Mesenchymal stem cell (in vitro differentiated cells and primary cell): ENCODE data around the gene MVB12B.

Source experiments
- DNase-seq: peaks from one replicate; pipeline ENCODE4 v3.0.0-alpha.2; 2013
- H2AFZ ChIP-seq: one replicate; pipeline ENCODE4 v1.6.1; 2013; ENCODE audit warnings: low read depth, mild to moderate bottlenecking, control low read depth, inconsistent platforms, low read length, moderate library complexity
- H2AK5ac ChIP-seq: 2 replicates; pipeline ENCODE4 v1.6.1; 2013; ENCODE audit warnings: low read length, moderate library complexity, mild to moderate bottlenecking, inconsistent platforms; ENCODE audit not compliant: severe bottlenecking
- H2BK120ac ChIP-seq: one replicate; pipeline ENCODE4 v1.6.1; 2013; ENCODE audit warnings: low read depth, mild to moderate bottlenecking, inconsistent platforms, low read length, moderate library complexity
- H2BK12ac ChIP-seq, 2 experiments: one replicate each; pipeline ENCODE4 v1.6.1; 2013; ENCODE audit warnings: inconsistent platforms in 2 of 2, low read length in 2 of 2, mild to moderate bottlenecking in 2 of 2, moderate library complexity in 2 of 2, control low read depth in 1 of 2
- H2BK15ac ChIP-seq: one replicate; pipeline ENCODE4 v1.6.1; 2013; ENCODE audit warnings: mild to moderate bottlenecking, low read depth, inconsistent platforms; ENCODE audit not compliant: poor library complexity, severe bottlenecking
- H2BK5ac ChIP-seq: 2 replicates; pipeline ENCODE4 v1.6.1; 2013; ENCODE audit warnings: low read depth, mild to moderate bottlenecking, low read length, control low read depth, inconsistent platforms; ENCODE audit not compliant: poor library complexity, severe bottlenecking
- H3K14ac ChIP-seq, 2 experiments: one replicate each; pipeline ENCODE4 v1.6.1; 2013; ENCODE audit warnings: inconsistent platforms in 2 of 2, low read length in 2 of 2, control low read depth in 1 of 2, mild to moderate bottlenecking in 1 of 2, moderate library complexity in 1 of 2
- H3K18ac ChIP-seq, 2 experiments: one replicate each; pipeline ENCODE4 v1.6.1; 2013; ENCODE audit warnings: inconsistent platforms in 2 of 2, low read length in 2 of 2, control low read depth in 1 of 2, low read depth in 1 of 2, mild to moderate bottlenecking in 1 of 2
- H3K23ac ChIP-seq, 2 experiments: one replicate each; pipeline ENCODE4 v1.6.1; 2013; ENCODE audit warnings: inconsistent platforms in 2 of 2, low read length in 2 of 2, mild to moderate bottlenecking in 2 of 2, moderate library complexity in 2 of 2, control low read depth in 1 of 2
- H3K27ac ChIP-seq: 2 replicates; pipeline ENCODE4 v1.5.1; 2013; ENCODE audit warnings: mild to moderate bottlenecking, moderate library complexity, low read length, control low read depth, inconsistent platforms; ENCODE audit not compliant: poor library complexity, severe bottlenecking
- H3K27me3 ChIP-seq, 2 experiments: 2 replicates each; pipeline versions ENCODE4 v1.6.1 to v1.7.0; 2013; ENCODE audit warnings: low read length in 2 of 2, mild to moderate bottlenecking in 2 of 2, moderate library complexity in 2 of 2, control low read depth in 1 of 2, inconsistent platforms in 1 of 2; ENCODE audit not compliant: control insufficient read depth in 1 of 2, insufficient read depth in 1 of 2
- H3K36me3 ChIP-seq, 2 experiments: 2 replicates each; pipeline versions ENCODE4 v1.6.1 to v1.7.0; 2013; ENCODE audit warnings: low read length in 2 of 2, control low read depth in 1 of 2, inconsistent platforms in 1 of 2, low read depth in 1 of 2, mild to moderate bottlenecking in 1 of 2; ENCODE audit not compliant: insufficient read depth in 2 of 2, control insufficient read depth in 1 of 2
- H3K4ac ChIP-seq, 2 experiments: one replicate each; pipeline ENCODE4 v1.6.1; 2013; ENCODE audit warnings: inconsistent platforms in 2 of 2, low read length in 2 of 2, mild to moderate bottlenecking in 2 of 2, moderate library complexity in 2 of 2, control low read depth in 1 of 2, low read depth in 1 of 2
- H3K4me1 ChIP-seq: 2 replicates; pipeline ENCODE4 v1.6.1; 2013; ENCODE audit warnings: low read depth, low read length, control low read depth; ENCODE audit not compliant: control insufficient read depth, insufficient read depth
- H3K4me2 ChIP-seq: 2 replicates; pipeline ENCODE4 v1.6.1; 2013; ENCODE audit warnings: low read length, mild to moderate bottlenecking, inconsistent platforms; ENCODE audit not compliant: poor library complexity, severe bottlenecking
- H3K4me3 ChIP-seq, 2 experiments: 2 replicates each; pipeline versions ENCODE4 v1.5.1 to v1.7.0; 2013; ENCODE audit warnings: low read length in 2 of 2, mild to moderate bottlenecking in 2 of 2, control low read depth in 1 of 2, low read depth in 1 of 2; ENCODE audit not compliant: insufficient read depth in 1 of 2
- H3K79me1 ChIP-seq: replicated peaks from 2 replicates; pipeline ENCODE4 v1.6.1; 2013; ENCODE audit warnings: mild to moderate bottlenecking, control low read depth, low read length, inconsistent platforms; ENCODE audit not compliant: poor library complexity, severe bottlenecking
- H3K9ac ChIP-seq: 2 replicates; pipeline ENCODE4 v1.7.0; 2013; ENCODE audit warnings: mild to moderate bottlenecking, low read length, moderate library complexity
- H3K9me3 ChIP-seq: 2 replicates; pipeline ENCODE4 v1.7.0; 2013; ENCODE audit warnings: mild to moderate bottlenecking, low read length; ENCODE audit not compliant: control insufficient read depth
- H4K8ac ChIP-seq: one replicate; pipeline ENCODE4 v1.6.1; 2013; ENCODE audit warnings: inconsistent platforms, mild to moderate bottlenecking, low read length, moderate library complexity
- H4K91ac ChIP-seq: one replicate; pipeline ENCODE4 v1.6.1; 2013; ENCODE audit warnings: mild to moderate bottlenecking, low read length, inconsistent platforms
- WGBS: methylation state at CpG from one replicate; pipeline ENCODE4 v1.1.7; 2013; ENCODE audit warnings: mixed read lengths; 5-methylcytosine and 5-hydroxymethylcytosine counted together

The MVB12B gene

GRCh38 chr9:126329476-126330275 lies 3.0 kb downstream of the MVB12B start:
- no peak overlapping the region for H3K14ac ChIP-seq
- no peak overlapping the region for H3K4me2 ChIP-seq
- no peak overlapping the region for H2BK120ac ChIP-seq
- H3K9me3 ChIP-seq, result peaks cover 2% of the 10 kb centered on the region
- H2BK12ac ChIP-seq, result no peak overlapping the region
- H2AFZ ChIP-seq, result no peak overlapping the region
- no peak overlapping the region for H4K91ac ChIP-seq
- peaks cover 14% of the 10 kb centered on the region for H3K4me1 ChIP-seq
- WGBS, result 92% methylated on average over 10 of the region's 10 CpGs
- no peaks in the 10 kb centered on the region for H3K36me3 ChIP-seq
- no peak overlapping the region for H2AK5ac ChIP-seq
- no peak overlapping the region for H3K4me3 ChIP-seq
- H3K23ac ChIP-seq, result no peak overlapping the region
- H2BK5ac ChIP-seq, result no peak overlapping the region
- H3K27me3 ChIP-seq, result no peaks in the 10 kb centered on the region
- no peak overlapping the region for H3K9ac ChIP-seq
- H3K79me1 ChIP-seq, result peaks cover 29% of the 10 kb centered on the region
- no peak overlapping the region for H4K8ac ChIP-seq
- H3K18ac ChIP-seq, result no peak overlapping the region
- no peak for DNase-seq
- H2BK15ac ChIP-seq, result no peak overlapping the region
- no peak overlapping the region for H3K4ac ChIP-seq
- no peak overlapping the region for H3K27ac ChIP-seq

DNA sequence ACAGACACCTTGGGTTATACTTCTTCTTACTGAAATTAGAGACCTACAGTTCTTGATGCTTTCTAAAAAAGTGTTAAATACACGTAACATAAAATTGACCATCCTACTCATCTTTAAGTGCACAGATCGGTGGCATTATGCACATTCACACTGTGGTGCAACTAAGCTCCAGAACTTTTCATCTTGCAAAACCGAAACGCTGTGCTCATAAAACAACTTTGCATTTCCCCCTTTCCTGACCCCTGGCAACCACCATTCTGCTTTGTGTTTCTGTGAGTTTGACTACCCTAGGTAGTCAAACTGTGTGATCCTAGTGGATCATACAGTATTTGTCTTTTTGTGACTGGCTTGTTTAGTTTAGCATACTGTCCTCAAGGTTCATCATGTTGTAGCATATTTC lies 3.9 kb downstream of the MVB12B start:
- Histone ChIP-seq H3K4ac (no peak overlapping the region), H2AFZ (no peak overlapping the region), H3K14ac (no peak overlapping the region)

DNA sequence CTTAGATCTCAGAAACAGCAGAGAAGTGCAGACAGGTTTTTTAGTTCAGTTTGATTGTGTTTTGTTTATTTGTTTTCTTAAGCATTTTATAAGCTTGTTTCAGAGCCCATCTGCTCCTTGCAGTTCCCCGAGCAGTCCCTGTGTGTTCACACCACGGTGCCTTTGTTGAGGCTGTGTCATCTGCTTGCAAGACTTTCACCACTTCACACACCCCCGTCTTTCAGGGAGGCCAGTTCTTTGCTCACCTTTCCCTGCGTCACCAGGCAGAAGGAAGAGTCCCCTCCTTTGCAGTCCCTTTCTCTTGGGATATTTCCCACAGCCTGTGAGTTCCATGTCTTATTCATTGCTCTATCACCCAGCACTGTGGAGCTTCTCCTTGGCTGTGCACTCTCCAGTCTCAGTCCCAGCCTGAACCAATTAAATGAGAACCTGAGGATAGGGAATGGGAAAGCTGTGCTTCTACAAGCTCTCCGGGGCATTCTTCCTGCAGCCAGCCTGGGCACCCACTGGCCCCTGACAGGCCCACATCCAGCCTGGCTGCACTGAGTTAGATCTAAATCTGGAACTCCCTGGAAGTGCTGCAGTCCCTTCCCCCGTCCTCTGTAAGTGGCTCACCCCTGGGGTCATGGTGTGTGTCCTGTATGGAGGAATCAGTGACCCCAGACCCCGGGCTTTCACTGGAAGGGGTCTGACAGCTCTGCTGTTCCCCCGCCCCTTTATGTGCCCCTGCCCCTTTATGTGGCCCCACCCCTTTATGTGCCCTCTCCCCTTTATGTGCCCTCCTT lies 5.5 kb downstream of the MVB12B start:
- no peaks in the 10 kb centered on the region for H3K9me3 ChIP-seq
- H3K14ac ChIP-seq, result no peak overlapping the region

More for the DNA sequence above, 3.9 kb downstream of the MVB12B start:
- H2BK12ac ChIP-seq, result no peak overlapping the region
- H3K4me1 ChIP-seq, result peaks cover 19% of the 10 kb centered on the region
- no peak overlapping the region for H4K8ac ChIP-seq
- H3K9ac ChIP-seq, result no peak overlapping the region
- no peak overlapping the region for H2BK120ac ChIP-seq
- H3K79me1 ChIP-seq, result peaks cover 35% of the 10 kb centered on the region
- H3K36me3 ChIP-seq, result no peaks in the 10 kb centered on the region
- no peak overlapping the region for H3K4me2 ChIP-seq
- H3K23ac ChIP-seq, result no peak overlapping the region
- no peaks in the 10 kb centered on the region for H3K9me3 ChIP-seq
- no peak overlapping the region for H2BK5ac ChIP-seq
- no peak overlapping the region for H3K4me3 ChIP-seq
- H2AK5ac ChIP-seq, result no peak overlapping the region
- H2BK15ac ChIP-seq, result no peak overlapping the region
- DNase-seq, result no peak
- no peak overlapping the region for H3K27ac ChIP-seq
- over 99% methylated on average over 4 of the region's 4 CpGs for WGBS
- H3K18ac ChIP-seq, result no peak overlapping the region
- no peak overlapping the region for H4K91ac ChIP-seq
- H3K27me3 ChIP-seq, result no peaks in the 10 kb centered on the region

More for the DNA sequence above, 5.5 kb downstream of the MVB12B start:
- no peak overlapping the region for H4K91ac ChIP-seq
- no peak overlapping the region for H3K4ac ChIP-seq
- H2BK120ac ChIP-seq, result no peak overlapping the region
- H2AK5ac ChIP-seq, result no peak overlapping the region
- no peak overlapping the region for H3K23ac ChIP-seq
- no peak for DNase-seq
- no peak overlapping the region for H3K4me2 ChIP-seq
- H2BK12ac ChIP-seq, result no peak overlapping the region
- no peak overlapping the region for H2BK5ac ChIP-seq
- no peak overlapping the region for H2AFZ ChIP-seq
- H2BK15ac ChIP-seq, result no peak overlapping the region
- no peak overlapping the region for H3K9ac ChIP-seq
- H3K18ac ChIP-seq, result no peak overlapping the region
- WGBS, result 71% methylated on average over 8 of the region's 8 CpGs
- H3K27ac ChIP-seq, result no peak overlapping the region
- peaks cover 0 to 2% of the 10 kb centered on the region in 2 experiments for H3K36me3 ChIP-seq
- H3K4me3 ChIP-seq, result no peak overlapping the region
- H3K27me3 ChIP-seq, result no peaks in the 10 kb centered on the region
- H4K8ac ChIP-seq, result no peak overlapping the region
- H3K4me1 ChIP-seq, result peaks cover 20% of the 10 kb centered on the region
- peaks cover 44% of the 10 kb centered on the region for H3K79me1 ChIP-seq
